Keratinocyte (primary cell): Measurements from ENCODE around the gene GALT. TPM values are rescaled to one million over a fixed set of nuclear protein-coding genes. Genes with fewer than 3 reads are reported as not detected.

Source experiments
- DNase-seq: peaks from one replicate; pipeline ENCODE4 v3.0.0-alpha.2; 2011; ENCODE audit warnings: low read depth, missing footprints, low spot score
- FAIRE-seq: peaks from 2 replicates; lab custom pipeline; 2011; peaks lifted over from hg19 to GRCh38; lab: Jason Lieb, UNC
- H2AFZ ChIP-seq: 2 replicates; pipeline ENCODE4 v1.6.0; 2012; ENCODE audit warnings: low read length, control low read depth, inconsistent platforms; ENCODE audit not compliant: control insufficient read depth
- H3K27ac ChIP-seq: 2 replicates; pipeline ENCODE4 v1.5.1; 2011; ENCODE audit warnings: low read length; ENCODE audit not compliant: control insufficient read depth, insufficient read depth
- H3K27me3 ChIP-seq: 3 replicates; pipeline ENCODE4 v1.6.0; 2011; ENCODE audit warnings: low read length; ENCODE audit not compliant: control insufficient read depth, insufficient read depth; ENCODE audit errors: extremely low read depth
- H3K36me3 ChIP-seq, 2 experiments: 2 replicates in 1 of 2; 3 replicates in 1 of 2; pipeline ENCODE4 v1.5.1; 2011; ENCODE audit warnings: low read length in 2 of 2, mild to moderate bottlenecking in 1 of 2; ENCODE audit not compliant: control insufficient read depth in 2 of 2, insufficient read depth in 2 of 2; ENCODE audit errors: extremely low read depth in 1 of 2
- H3K4me1 ChIP-seq: 3 replicates; pipeline ENCODE4 v1.5.1; 2011; ENCODE audit warnings: low read length; ENCODE audit not compliant: control insufficient read depth, insufficient read depth; ENCODE audit errors: extremely low read depth
- H3K4me2 ChIP-seq: 3 replicates; pipeline ENCODE4 v1.6.0; 2011; ENCODE audit warnings: low read depth, low read length; ENCODE audit not compliant: control insufficient read depth, insufficient read depth; ENCODE audit errors: extremely low read depth
- H3K4me3 ChIP-seq, 3 experiments: fragments of 200-600 bp in 1 of 3; sonication (generic) in 1 of 3; 2 replicates in 2 of 3; 3 replicates in 1 of 3; pipeline ENCODE4 v1.5.1; 2011 to 2016; ENCODE audit warnings: low read length in 3 of 3, mild to moderate bottlenecking in 3 of 3, control low read depth in 2 of 3, inconsistent platforms in 1 of 3, low read depth in 1 of 3, mixed read lengths in 1 of 3, mixed run types in 1 of 3, moderate library complexity in 1 of 3; ENCODE audit not compliant: control insufficient read depth in 2 of 3, insufficient read depth in 2 of 3; ENCODE audit errors: extremely low read depth in 1 of 3
- H3K79me2 ChIP-seq: 2 replicates; pipeline ENCODE4 v1.6.0; 2012; ENCODE audit warnings: low read length; ENCODE audit not compliant: control insufficient read depth, insufficient read depth
- H3K9ac ChIP-seq: 3 replicates; pipeline ENCODE4 v1.6.0; 2011; ENCODE audit warnings: low read length; ENCODE audit not compliant: control insufficient read depth, insufficient read depth; ENCODE audit errors: extremely low read depth
- H3K9me1 ChIP-seq: 3 replicates; pipeline ENCODE4 v1.6.0; 2011; ENCODE audit warnings: low read length; ENCODE audit not compliant: control insufficient read depth, insufficient read depth; ENCODE audit errors: extremely low read depth
- H3K9me3 ChIP-seq: 2 replicates; pipeline ENCODE4 v1.5.1; 2012; ENCODE audit warnings: low read depth, low read length; ENCODE audit not compliant: control insufficient read depth
- H4K20me1 ChIP-seq: 3 replicates; pipeline ENCODE4 v1.6.0; 2011; ENCODE audit warnings: low read length; ENCODE audit not compliant: control insufficient read depth, insufficient read depth; ENCODE audit errors: extremely low read depth
- CTCF ChIP-seq, 3 experiments: IDR thresholded peaks in 1 of 3; conservative IDR thresholded peaks in 1 of 3; optimal IDR thresholded peaks in 1 of 3; 2 replicates in 2 of 3; 3 replicates in 1 of 3; pipeline versions ENCODE3 to v1.5.1; 2011; ENCODE audit warnings: low read length in 3 of 3, mild to moderate bottlenecking in 3 of 3, moderate library complexity in 2 of 3, control low read depth in 1 of 3, inconsistent platforms in 1 of 3; ENCODE audit not compliant: insufficient read depth in 2 of 3; ENCODE audit errors: extremely low read depth in 1 of 3
- EZH2 ChIP-seq: IDR thresholded peaks from one replicate; pipeline ENCODE4 v1.6.1; 2012; ENCODE audit warnings: inconsistent platforms, mild to moderate bottlenecking, low read length, moderate library complexity
- dilution Hi-C: fragments of 300-500 bp; cut with MboI; formaldehyde crosslinking; loops from one replicate; pipeline ENCODE4 v1.7.0; 2020; ENCODE audit warnings: low sequenced_read_pairs; ENCODE audit not compliant: extremely low pct_ligation_motif_present
- polyA plus RNA-seq, 5 experiments: library from polyadenylated mRNA; depleted of rRNA in 3 of 5; stranded (reverse) in 3 of 5; stranded (forward) in 1 of 5; unstranded in 1 of 5; fragments of >200 nt; gene quantifications; 1 replicate in 1 of 5; 2 replicates in 3 of 5; 3 replicates in 1 of 5; pipeline versions ENCODE4 v1.2.1 to v1.2.3, GENCODE V29; 2011 to 2012; ENCODE audit warnings: missing spikeins in 2 of 5, low read depth in 1 of 5, low replicate concordance in 1 of 5

Gene GALT
- polyA plus RNA-seq, 1 donor (not counting 4 experiments of a cell fraction or from before 2014, with no cell fraction given) = 30.8 TPM

GRCh38 chr9:34633851-34634550 is 12.5 kb upstream of the GALT start:
- DNase-seq (no peak), FAIRE-seq (peak; percentile 74)
- no peak overlapping the region for H3K27ac ChIP-seq
- H3K9me1 ChIP-seq = no peaks in the 10 kb centered on the region
- H3K4me3 ChIP-seq = no peak overlapping the region
- peaks cover 13% of the 10 kb centered on the region for H3K27me3 ChIP-seq
- H2AFZ ChIP-seq = no peak overlapping the region
- no peak overlapping the region for H3K9ac ChIP-seq
- no peaks in the 10 kb centered on the region for H3K9me3 ChIP-seq
- peaks cover 28% of the 10 kb centered on the region for H3K4me1 ChIP-seq
- peaks cover 11 to 12% of the 10 kb centered on the region in 2 experiments for H3K36me3 ChIP-seq
- TF ChIP-seq EZH2 (no peak), CTCF (optimal IDR thresholded peaks at IDR 0.05 in 1 of 3, IDR thresholded peaks at IDR 0.05 in 1 of 3, conservative IDR thresholded peaks at IDR 0.05 in 1 of 3; ENCODE audit: extremely low read depth in 1 of 3, insufficient read depth in 2 of 3, low read length in 3 of 3) (peak; percentile 75 to 92 (median 91))
- H3K4me2 ChIP-seq = no peak overlapping the region
- peaks cover 2% of the 10 kb centered on the region for H4K20me1 ChIP-seq
- dilution Hi-C loops = no loop called here
- peaks cover 25% of the 10 kb centered on the region for H3K79me2 ChIP-seq

- DNase-seq (no peak), FAIRE-seq (no peak)
- H2AFZ ChIP-seq = no peak overlapping the region
- no peak overlapping the region for H3K9ac ChIP-seq
- TF ChIP-seq CTCF (optimal IDR thresholded peaks at IDR 0.05 in 1 of 3, IDR thresholded peaks at IDR 0.05 in 1 of 3, conservative IDR thresholded peaks at IDR 0.05 in 1 of 3; ENCODE audit: extremely low read depth in 1 of 3, insufficient read depth in 2 of 3, low read length in 3 of 3) (no peak), EZH2 (no peak)
- peaks cover 28% of the 10 kb centered on the region for H3K4me1 ChIP-seq
- peaks cover 11 to 12% of the 10 kb centered on the region in 2 experiments for H3K36me3 ChIP-seq
- H3K79me2 ChIP-seq = peaks cover 25% of the 10 kb centered on the region
- H3K9me1 ChIP-seq = no peaks in the 10 kb centered on the region
- H3K4me3 ChIP-seq = no peak overlapping the region
- no peak overlapping the region for H3K27ac ChIP-seq
- peaks cover 2% of the 10 kb centered on the region for H4K20me1 ChIP-seq
- no peaks in the 10 kb centered on the region for H3K9me3 ChIP-seq
- H3K27me3 ChIP-seq = peaks cover 6% of the 10 kb centered on the region
- no peak overlapping the region for H3K4me2 ChIP-seq
- dilution Hi-C loops = no loop called here
These were observed 11.8 kb upstream of the GALT start for GRCh38 chr9:34634551-34635248.
